ENCODE data around the gene PRR13. TPM values are rescaled to one million over a fixed set of nuclear protein-coding genes. Genes with fewer than 3 reads are reported as not detected.

Gene PRR13
- total RNA-seq, 1 experiment from 2014 or later = 216 TPM

DNA sequence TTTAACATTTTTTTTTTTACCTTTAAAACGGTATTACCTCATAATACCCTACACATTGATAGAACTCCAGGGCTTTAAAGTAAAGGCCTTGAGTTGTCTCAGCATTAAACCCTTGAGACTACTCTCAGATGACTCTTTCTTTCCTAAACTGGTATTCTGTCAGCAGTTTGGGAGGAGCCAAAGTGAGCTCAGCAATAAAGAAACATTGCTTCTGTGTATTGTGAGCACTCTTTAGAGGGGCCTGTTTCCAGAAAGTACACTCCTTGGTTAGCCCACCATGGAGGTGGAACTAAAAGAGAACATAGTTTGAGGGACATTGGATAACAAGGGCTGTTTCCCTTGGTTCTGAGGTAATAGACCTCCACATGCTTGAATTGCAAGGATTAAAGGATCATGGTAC, 37.3 kb downstream of the PRR13 start:
- ChIA-PET POLR2A (no interaction called here), CTCF (no interaction called here), RAD21 (ENCODE audit: low non-redundant PET in 1 of 2, low total read pairs in 2 of 2, uncharacterized antibody in 2 of 2, unreplicated experiment in 2 of 2) (no interaction called here)
- no peak for DNase-seq (ENCODE audit: low read depth, low spot score)
- no peak overlapping the region for H3K9ac ChIP-seq (ENCODE audit: low read length)
- no peak overlapping the region for H3K4me2 ChIP-seq (ENCODE audit: low read length)
- no peaks in the 10 kb centered on the region for H3K9me2 ChIP-seq (ENCODE audit: insufficient read depth)
- no peaks in the 10 kb centered on the region for H3K27me3 ChIP-seq (ENCODE audit: insufficient read depth, low read length)
- H3K36me3 ChIP-seq (ENCODE audit: control insufficient read depth in 1 of 2, insufficient read depth in 2 of 2, low read length in 2 of 2) = peaks cover 65 to 84% of the 10 kb centered on the region in 2 experiments
- H3K79me2 ChIP-seq (ENCODE audit: insufficient read depth, low read length) = peaks cover 69% of the 10 kb centered on the region
- no TSS peak for BruUV-seq (replicated peaks)
- intact Hi-C loops (cut with micrococcal nuclease) = no loop called here
- H2AFZ ChIP-seq (ENCODE audit: low read depth, low read length, poor library complexity, severe bottlenecking) = no peak overlapping the region
- H4K20me1 ChIP-seq (ENCODE audit: insufficient read depth) = peaks cover 51% of the 10 kb centered on the region; the same call in 1 of the 2 replicates
- H3K4me1 ChIP-seq (ENCODE audit: control insufficient read depth in 1 of 2, insufficient read depth in 2 of 2, low read length in 2 of 2) = peaks cover 0 to 36% of the 10 kb centered on the region in 2 experiments; a peak in 2 of 4 replicates
- no peak for ATAC-seq
- TF ChIP-seq SRF (IDR thresholded peaks at IDR 0.05; ENCODE audit: low read depth) = no peak
- TF ChIP-seq EZH2 (IDR thresholded peaks at IDR 0.05) = no peak
- TF ChIP-seq, protein P1, sequence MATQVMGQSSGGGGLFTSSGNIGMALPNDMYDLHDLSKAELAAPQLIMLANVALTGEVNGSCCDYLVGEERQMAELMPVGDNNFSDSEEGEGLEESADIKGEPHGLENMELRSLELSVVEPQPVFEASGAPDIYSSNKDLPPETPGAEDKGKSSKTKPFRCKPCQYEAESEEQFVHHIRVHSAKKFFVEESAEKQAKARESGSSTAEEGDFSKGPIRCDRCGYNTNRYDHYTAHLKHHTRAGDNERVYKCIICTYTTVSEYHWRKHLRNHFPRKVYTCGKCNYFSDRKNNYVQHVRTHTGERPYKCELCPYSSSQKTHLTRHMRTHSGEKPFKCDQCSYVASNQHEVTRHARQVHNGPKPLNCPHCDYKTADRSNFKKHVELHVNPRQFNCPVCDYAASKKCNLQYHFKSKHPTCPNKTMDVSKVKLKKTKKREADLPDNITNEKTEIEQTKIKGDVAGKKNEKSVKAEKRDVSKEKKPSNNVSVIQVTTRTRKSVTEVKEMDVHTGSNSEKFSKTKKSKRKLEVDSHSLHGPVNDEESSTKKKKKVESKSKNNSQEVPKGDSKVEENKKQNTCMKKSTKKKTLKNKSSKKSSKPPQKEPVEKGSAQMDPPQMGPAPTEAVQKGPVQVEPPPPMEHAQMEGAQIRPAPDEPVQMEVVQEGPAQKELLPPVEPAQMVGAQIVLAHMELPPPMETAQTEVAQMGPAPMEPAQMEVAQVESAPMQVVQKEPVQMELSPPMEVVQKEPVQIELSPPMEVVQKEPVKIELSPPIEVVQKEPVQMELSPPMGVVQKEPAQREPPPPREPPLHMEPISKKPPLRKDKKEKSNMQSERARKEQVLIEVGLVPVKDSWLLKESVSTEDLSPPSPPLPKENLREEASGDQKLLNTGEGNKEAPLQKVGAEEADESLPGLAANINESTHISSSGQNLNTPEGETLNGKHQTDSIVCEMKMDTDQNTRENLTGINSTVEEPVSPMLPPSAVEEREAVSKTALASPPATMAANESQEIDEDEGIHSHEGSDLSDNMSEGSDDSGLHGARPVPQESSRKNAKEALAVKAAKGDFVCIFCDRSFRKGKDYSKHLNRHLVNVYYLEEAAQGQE (IDR thresholded peaks at IDR 0.05; ENCODE audit: low read depth) = no peak
- no peak for TF ChIP-seq CBX3 (IDR thresholded peaks at IDR 0.05; ENCODE audit: low read depth)
- no peak for TF ChIP-seq YY1 (IDR thresholded peaks at IDR 0.05; ENCODE audit: extremely low read depth, insufficient replicate concordance, low read depth, low read length)
- TF ChIP-seq, protein P2, sequence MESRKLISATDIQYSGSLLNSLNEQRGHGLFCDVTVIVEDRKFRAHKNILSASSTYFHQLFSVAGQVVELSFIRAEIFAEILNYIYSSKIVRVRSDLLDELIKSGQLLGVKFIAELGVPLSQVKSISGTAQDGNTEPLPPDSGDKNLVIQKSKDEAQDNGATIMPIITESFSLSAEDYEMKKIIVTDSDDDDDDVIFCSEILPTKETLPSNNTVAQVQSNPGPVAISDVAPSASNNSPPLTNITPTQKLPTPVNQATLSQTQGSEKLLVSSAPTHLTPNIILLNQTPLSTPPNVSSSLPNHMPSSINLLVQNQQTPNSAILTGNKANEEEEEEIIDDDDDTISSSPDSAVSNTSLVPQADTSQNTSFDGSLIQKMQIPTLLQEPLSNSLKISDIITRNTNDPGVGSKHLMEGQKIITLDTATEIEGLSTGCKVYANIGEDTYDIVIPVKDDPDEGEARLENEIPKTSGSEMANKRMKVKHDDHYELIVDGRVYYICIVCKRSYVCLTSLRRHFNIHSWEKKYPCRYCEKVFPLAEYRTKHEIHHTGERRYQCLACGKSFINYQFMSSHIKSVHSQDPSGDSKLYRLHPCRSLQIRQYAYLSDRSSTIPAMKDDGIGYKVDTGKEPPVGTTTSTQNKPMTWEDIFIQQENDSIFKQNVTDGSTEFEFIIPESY (IDR thresholded peaks at IDR 0.05; ENCODE audit: extremely low read depth, insufficient replicate concordance, low read length) = no peak
- H3K27ac ChIP-seq (ENCODE audit: low read depth, low read length) = no peak overlapping the region
- no peak overlapping the region for H3K4me3 ChIP-seq (replicated peaks in 1 of 2; ENCODE audit: low read depth in 1 of 2, low read length in 2 of 2)
- no peaks in the 10 kb centered on the region for H3K9me3 ChIP-seq (ENCODE audit: control insufficient read depth in 1 of 2, insufficient read depth in 1 of 2, low read depth in 1 of 2, low read length in 2 of 2)

All from HCT116 (cell line).